ENCODE data around the gene TOM1L2.

DNA sequence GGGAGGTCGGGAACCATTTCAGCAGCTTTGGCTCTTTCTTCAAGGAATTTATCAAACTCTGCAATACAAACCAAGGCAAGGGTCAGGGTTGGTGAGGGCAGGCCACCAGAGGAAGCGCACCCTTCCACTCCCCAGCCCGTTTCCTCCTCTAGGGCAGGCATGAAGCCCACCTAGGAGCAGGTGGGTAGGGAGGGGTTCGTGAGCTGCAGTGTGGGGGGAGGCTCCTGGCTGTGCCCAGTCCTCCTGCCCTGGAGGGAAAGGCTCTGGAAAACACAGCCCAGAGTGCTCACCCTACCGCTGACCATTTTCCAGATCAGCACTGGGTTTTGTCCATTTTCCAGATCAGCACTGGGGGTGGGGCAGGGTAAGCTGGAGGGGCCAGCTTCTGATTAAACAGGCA, 124.5 kb downstream of the TOM1L2 start:
- TF ChIP-seq RAD21 (conservative IDR thresholded peaks at IDR 0.05) (no peak), EZH2 (IDR thresholded peaks at IDR 0.05; ENCODE audit: borderline replicate concordance, insufficient read depth, low read length, poor library complexity, severe bottlenecking) (no peak), POLR2AphosphoS5 (IDR thresholded peaks at IDR 0.05) (no peak), EP300 (conservative IDR thresholded peaks at IDR 0.05; ENCODE audit: poor library complexity, severe bottlenecking) (no peak), TAF1 (IDR thresholded peaks at IDR 0.05; ENCODE audit: low read depth) (no peak)
- TF ChIP-seq, protein P1, sequence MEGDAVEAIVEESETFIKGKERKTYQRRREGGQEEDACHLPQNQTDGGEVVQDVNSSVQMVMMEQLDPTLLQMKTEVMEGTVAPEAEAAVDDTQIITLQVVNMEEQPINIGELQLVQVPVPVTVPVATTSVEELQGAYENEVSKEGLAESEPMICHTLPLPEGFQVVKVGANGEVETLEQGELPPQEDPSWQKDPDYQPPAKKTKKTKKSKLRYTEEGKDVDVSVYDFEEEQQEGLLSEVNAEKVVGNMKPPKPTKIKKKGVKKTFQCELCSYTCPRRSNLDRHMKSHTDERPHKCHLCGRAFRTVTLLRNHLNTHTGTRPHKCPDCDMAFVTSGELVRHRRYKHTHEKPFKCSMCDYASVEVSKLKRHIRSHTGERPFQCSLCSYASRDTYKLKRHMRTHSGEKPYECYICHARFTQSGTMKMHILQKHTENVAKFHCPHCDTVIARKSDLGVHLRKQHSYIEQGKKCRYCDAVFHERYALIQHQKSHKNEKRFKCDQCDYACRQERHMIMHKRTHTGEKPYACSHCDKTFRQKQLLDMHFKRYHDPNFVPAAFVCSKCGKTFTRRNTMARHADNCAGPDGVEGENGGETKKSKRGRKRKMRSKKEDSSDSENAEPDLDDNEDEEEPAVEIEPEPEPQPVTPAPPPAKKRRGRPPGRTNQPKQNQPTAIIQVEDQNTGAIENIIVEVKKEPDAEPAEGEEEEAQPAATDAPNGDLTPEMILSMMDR (IDR thresholded peaks at IDR 0.05; ENCODE audit: poor library complexity, severe bottlenecking) = no peak

All from neural cell (in vitro differentiated cells).